Measurements from ENCODE around the gene KANTR. TPM values are rescaled to one million over a fixed set of nuclear protein-coding genes. Genes with fewer than 3 reads are reported as not detected.

KANTR gene
- total RNA-seq, 6 experiments from 2014 or later = 2.2 to 6.1 (median 4.0) TPM

DNA sequence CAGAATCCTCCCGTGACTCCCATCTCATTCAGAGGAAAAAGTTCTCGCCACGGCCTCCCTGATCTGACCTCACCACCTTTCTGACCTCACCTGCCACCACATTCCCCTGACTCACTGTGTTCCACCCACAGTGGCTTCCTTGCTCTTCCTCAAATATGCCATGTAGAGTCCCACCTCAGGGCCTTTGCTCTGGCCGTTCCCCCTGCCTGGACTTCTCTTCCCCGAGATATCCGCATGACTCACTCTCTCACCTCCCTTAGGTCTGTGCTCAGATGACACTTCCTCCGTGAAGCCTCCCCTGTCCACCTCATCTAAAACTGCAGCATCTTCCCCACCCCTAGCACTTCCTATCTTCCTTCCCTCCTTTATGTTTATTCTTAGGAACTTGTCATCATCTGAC is 18.9 kb upstream of the KANTR start:
- H3K4me3 ChIP-seq = no peak overlapping the region

DNA sequence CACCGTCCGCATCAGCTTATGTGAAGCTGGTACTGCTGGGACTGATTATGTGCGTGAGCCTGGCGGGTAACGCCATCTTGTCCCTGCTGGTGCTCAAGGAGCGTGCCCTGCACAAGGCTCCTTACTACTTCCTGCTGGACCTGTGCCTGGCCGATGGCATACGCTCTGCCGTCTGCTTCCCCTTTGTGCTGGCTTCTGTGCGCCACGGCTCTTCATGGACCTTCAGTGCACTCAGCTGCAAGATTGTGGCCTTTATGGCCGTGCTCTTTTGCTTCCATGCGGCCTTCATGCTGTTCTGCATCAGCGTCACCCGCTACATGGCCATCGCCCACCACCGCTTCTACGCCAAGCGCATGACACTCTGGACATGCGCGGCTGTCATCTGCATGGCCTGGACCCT is 17.3 kb upstream of the KANTR start:
- Histone ChIP-seq H3K36me3 (no peaks in the 10 kb centered on the region), H3K9me3 (no peaks in the 10 kb centered on the region), H3K4me3 (no peak overlapping the region), H3K27ac (no peak overlapping the region), H3K4me1 (no peaks in the 10 kb centered on the region), H3K27me3 (no peaks in the 10 kb centered on the region)
- TF ChIP-seq POLR2A (IDR thresholded peaks at IDR 0.05) = no peak
- TF ChIP-seq, protein P1, sequence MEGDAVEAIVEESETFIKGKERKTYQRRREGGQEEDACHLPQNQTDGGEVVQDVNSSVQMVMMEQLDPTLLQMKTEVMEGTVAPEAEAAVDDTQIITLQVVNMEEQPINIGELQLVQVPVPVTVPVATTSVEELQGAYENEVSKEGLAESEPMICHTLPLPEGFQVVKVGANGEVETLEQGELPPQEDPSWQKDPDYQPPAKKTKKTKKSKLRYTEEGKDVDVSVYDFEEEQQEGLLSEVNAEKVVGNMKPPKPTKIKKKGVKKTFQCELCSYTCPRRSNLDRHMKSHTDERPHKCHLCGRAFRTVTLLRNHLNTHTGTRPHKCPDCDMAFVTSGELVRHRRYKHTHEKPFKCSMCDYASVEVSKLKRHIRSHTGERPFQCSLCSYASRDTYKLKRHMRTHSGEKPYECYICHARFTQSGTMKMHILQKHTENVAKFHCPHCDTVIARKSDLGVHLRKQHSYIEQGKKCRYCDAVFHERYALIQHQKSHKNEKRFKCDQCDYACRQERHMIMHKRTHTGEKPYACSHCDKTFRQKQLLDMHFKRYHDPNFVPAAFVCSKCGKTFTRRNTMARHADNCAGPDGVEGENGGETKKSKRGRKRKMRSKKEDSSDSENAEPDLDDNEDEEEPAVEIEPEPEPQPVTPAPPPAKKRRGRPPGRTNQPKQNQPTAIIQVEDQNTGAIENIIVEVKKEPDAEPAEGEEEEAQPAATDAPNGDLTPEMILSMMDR (IDR thresholded peaks at IDR 0.05) = no peak
- 93% methylated on average over 13 of the region's 21 CpGs for WGBS (ENCODE audit: insufficient coverage, low coverage, low lambda C conversion rate, missing lambda C conversion rate)
- no peak for ATAC-seq
- intact Hi-C loops (cut with DNase I) = no loop called here
- no peak for DNase-seq

More for the DNA sequence above, 18.9 kb upstream of the KANTR start:
- no peak overlapping the region for H3K27ac ChIP-seq
- no peaks in the 10 kb centered on the region for H3K27me3 ChIP-seq
- no peaks in the 10 kb centered on the region for H3K4me1 ChIP-seq
- H3K9me3 ChIP-seq = no peaks in the 10 kb centered on the region
- no peak for TF ChIP-seq POLR2A (IDR thresholded peaks at IDR 0.05)
- TF ChIP-seq, protein P1 (IDR thresholded peaks at IDR 0.05) = no peak
- WGBS (ENCODE audit: insufficient coverage, low coverage, low lambda C conversion rate, missing lambda C conversion rate) = 70% methylated on average over 7 of the region's 7 CpGs
- DNase-seq (no peak), ATAC-seq (no peak)
- intact Hi-C loops (cut with DNase I) = no loop called here
- no peaks in the 10 kb centered on the region for H3K36me3 ChIP-seq

DNA sequence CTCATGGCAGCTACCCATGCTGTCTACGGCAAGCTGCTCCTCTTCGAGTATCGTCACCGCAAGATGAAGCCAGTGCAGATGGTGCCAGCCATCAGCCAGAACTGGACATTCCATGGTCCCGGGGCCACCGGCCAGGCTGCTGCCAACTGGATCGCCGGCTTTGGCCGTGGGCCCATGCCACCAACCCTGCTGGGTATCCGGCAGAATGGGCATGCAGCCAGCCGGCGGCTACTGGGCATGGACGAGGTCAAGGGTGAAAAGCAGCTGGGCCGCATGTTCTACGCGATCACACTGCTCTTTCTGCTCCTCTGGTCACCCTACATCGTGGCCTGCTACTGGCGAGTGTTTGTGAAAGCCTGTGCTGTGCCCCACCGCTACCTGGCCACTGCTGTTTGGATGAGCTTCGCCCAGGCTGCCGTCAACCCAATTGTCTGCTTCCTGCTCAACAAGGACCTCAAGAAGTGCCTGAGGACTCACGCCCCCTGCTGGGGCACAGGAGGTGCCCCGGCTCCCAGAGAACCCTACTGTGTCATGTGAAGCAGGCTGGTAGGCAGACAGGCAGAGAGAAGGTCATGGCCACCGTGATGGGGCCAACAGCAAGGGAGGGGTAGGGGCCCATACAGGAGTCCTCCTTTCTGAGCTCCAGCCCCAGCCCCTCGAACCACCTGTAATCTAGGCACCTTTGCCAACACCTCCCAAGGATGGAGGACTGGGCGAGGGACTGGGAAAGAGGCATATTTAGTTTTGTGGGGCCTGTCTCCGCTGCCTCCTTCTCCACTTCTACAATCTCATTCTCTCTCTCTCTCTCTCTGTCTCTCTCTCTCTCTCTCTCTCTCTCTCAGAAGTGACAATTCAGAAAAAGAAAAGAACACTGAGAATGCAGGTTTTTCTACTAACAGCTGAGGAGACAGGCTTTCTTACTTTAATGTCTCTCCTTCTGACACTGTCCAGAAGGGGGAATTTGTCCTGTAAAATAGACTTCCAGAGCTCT is 16.4 kb upstream of the KANTR start:
- no peaks in the 10 kb centered on the region for H3K36me3 ChIP-seq
- intact Hi-C loops (cut with DNase I) = no loop called here
- H3K27me3 ChIP-seq = no peaks in the 10 kb centered on the region
- no peak for TF ChIP-seq POLR2A (IDR thresholded peaks at IDR 0.05)
- TF ChIP-seq, protein P1 (IDR thresholded peaks at IDR 0.05) = no peak
- no peak overlapping the region for H3K27ac ChIP-seq
- H3K4me1 ChIP-seq = no peaks in the 10 kb centered on the region
- H3K4me3 ChIP-seq = no peak overlapping the region
- no peak for DNase-seq
- no peak for ATAC-seq
- H3K9me3 ChIP-seq = no peaks in the 10 kb centered on the region
- WGBS (ENCODE audit: insufficient coverage, low coverage, low lambda C conversion rate, missing lambda C conversion rate) = 100% methylated on average over 3 of the region's 27 CpGs

DNA sequence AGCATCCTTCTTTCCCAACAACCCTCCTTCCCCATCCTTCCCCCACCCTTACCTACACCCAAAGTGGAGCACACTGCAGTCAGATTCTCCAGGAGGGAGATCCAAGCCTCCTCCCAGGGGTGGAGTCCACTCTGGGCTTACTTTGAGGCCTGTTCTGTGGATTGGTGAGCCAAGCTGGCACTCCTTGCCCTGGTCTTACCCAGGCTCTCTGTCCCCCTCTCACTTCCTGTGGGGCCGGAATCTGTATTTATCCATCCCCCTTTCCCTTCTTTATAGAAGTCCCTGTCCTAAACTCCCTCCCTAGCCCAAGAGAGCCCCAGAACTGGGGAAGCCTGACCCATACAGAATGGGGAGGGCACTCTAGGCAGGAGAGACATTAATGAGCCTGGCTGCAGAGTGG is 15.0 kb upstream of the KANTR start:
- 86% methylated on average over 1 of the region's 1 CpG for WGBS (ENCODE audit: insufficient coverage, low coverage, low lambda C conversion rate, missing lambda C conversion rate)
- H3K4me3 ChIP-seq = no peak overlapping the region
- no peaks in the 10 kb centered on the region for H3K27me3 ChIP-seq
- TF ChIP-seq, protein P1 (IDR thresholded peaks at IDR 0.05) = no peak
- TF ChIP-seq POLR2A (IDR thresholded peaks at IDR 0.05) = no peak
- ATAC-seq (no peak), DNase-seq (no peak)
- no peak overlapping the region for H3K27ac ChIP-seq
- no peaks in the 10 kb centered on the region for H3K36me3 ChIP-seq
- H3K4me1 ChIP-seq = peaks cover 0 to 3% (median 0%) of the 10 kb centered on the region in 4 donors
- intact Hi-C loops (cut with DNase I) = no loop called here
- H3K9me3 ChIP-seq = no peaks in the 10 kb centered on the region

Data from right lobe of liver (tissue), 6 donors.